GM06990 (cell line): Measurements from ENCODE around the gene TNFRSF9.

Experiments used
- DNase-seq: peaks from one replicate; pipeline ENCODE4 v3.0.0-alpha.2; 2011; ENCODE audit not compliant: insufficient read length; ENCODE audit errors: extremely low read depth
- H3K27me3 ChIP-seq: replicated peaks from 2 replicates; pipeline ENCODE4 v1.6.0; 2011; ENCODE audit warnings: low read length; ENCODE audit not compliant: control insufficient read depth, insufficient read depth
- H3K36me3 ChIP-seq: 2 replicates; pipeline ENCODE4 v1.5.1; 2011; ENCODE audit warnings: low read length; ENCODE audit not compliant: control insufficient read depth, insufficient read depth
- H3K4me3 ChIP-seq: replicated peaks from 2 replicates; pipeline ENCODE4 v1.5.1; 2011; ENCODE audit warnings: low read depth, mild to moderate bottlenecking, control low read depth, low read length
- CTCF ChIP-seq: IDR thresholded peaks from 2 replicates; pipeline ENCODE4 v1.5.1; 2011; ENCODE audit warnings: low read length, control low read depth, mild to moderate bottlenecking, inconsistent platforms; ENCODE audit not compliant: insufficient read depth, poor library complexity, severe bottlenecking

Gene TNFRSF9

GRCh38 chr1:7912145-7912544, 28.5 kb downstream of the TNFRSF9 start:
- DNase-seq = no peak
- H3K27me3 ChIP-seq = no peaks in the 10 kb centered on the region
- no peak overlapping the region for H3K4me3 ChIP-seq
- H3K36me3 ChIP-seq = no peaks in the 10 kb centered on the region
- TF ChIP-seq CTCF = no peak

- no peaks in the 10 kb centered on the region for H3K27me3 ChIP-seq
- no peak for DNase-seq
- H3K36me3 ChIP-seq = no peaks in the 10 kb centered on the region
- H3K4me3 ChIP-seq = no peak overlapping the region
- TF ChIP-seq CTCF = no peak
Observed at GRCh38 chr1:7905262-7905661, 35.4 kb downstream of the TNFRSF9 start.

- Histone ChIP-seq H3K4me3 (no peak overlapping the region), H3K27me3 (no peaks in the 10 kb centered on the region), H3K36me3 (no peaks in the 10 kb centered on the region)
- peak; percentile 77 for TF ChIP-seq CTCF
- peak; percentile 26 for DNase-seq
Observed at GRCh38 chr1:7902478-7903085, 38.1 kb downstream of the TNFRSF9 start.

GRCh38 chr1:7899741-7900140, 40.9 kb downstream of the TNFRSF9 start:
- no peak for DNase-seq
- Histone ChIP-seq H3K27me3 (no peaks in the 10 kb centered on the region), H3K4me3 (no peak overlapping the region), H3K36me3 (no peaks in the 10 kb centered on the region)
- no peak for TF ChIP-seq CTCF

- Histone ChIP-seq H3K27me3 (no peaks in the 10 kb centered on the region), H3K36me3 (no peaks in the 10 kb centered on the region), H3K4me3 (no peak overlapping the region)
- TF ChIP-seq CTCF = no peak
- no peak for DNase-seq
Observed at GRCh38 chr1:7898962-7899361, 41.7 kb downstream of the TNFRSF9 start.

- Histone ChIP-seq H3K36me3 (no peaks in the 10 kb centered on the region), H3K27me3 (no peaks in the 10 kb centered on the region)
- no peak for TF ChIP-seq CTCF
Observed at GRCh38 chr1:7896994-7897393, 43.6 kb downstream of the TNFRSF9 start.

More at GRCh38 chr1:7896994-7897393, 43.6 kb downstream of the TNFRSF9 start:
- no peak overlapping the region for H3K4me3 ChIP-seq
- DNase-seq = no peak
